H1 (cell line): Measurements from ENCODE around the gene OPCML. TPM values are rescaled to one million over a fixed set of nuclear protein-coding genes. Genes with fewer than 3 reads are reported as not detected.

Source experiments
- CTCF ChIA-PET: fragments of 300-600 bp; sonication (Branson Sonifier 250); formaldehyde crosslinking; loops from one replicate; lab custom pipeline; 2021; ENCODE audit not compliant: partially characterized antibody; lab: Charles Lee
- POLR2A ChIA-PET: fragments of 300-600 bp; sonication (Branson Sonifier 250); formaldehyde crosslinking; loops from one replicate; lab custom pipeline; 2021; ENCODE audit warnings: inconsistent platforms; ENCODE audit not compliant: partially characterized antibody; lab: Charles Lee
- DNase-seq, 2 experiments: peaks; one replicate each; pipeline versions ENCODE4 v3.0.0 to v3.0.0-alpha.2; 2010 to 2022; ENCODE audit warnings: low spot score in 2 of 2, low read depth in 1 of 2, mixed read lengths in 1 of 2
- FAIRE-seq: peaks from 2 replicates; lab custom pipeline; 2011; peaks lifted over from hg19 to GRCh38; lab: Jason Lieb, UNC
- H2AFZ ChIP-seq: 2 replicates; pipeline ENCODE4 v1.8.1; 2012; ENCODE audit warnings: low read length, inconsistent platforms
- H2AK5ac ChIP-seq: 2 replicates; pipeline ENCODE4 v1.6.1; 2013; ENCODE audit warnings: low read depth, low read length
- H2BK120ac ChIP-seq: replicated peaks from 2 replicates; pipeline ENCODE3; 2013; ENCODE audit warnings: low read depth, low read length, inconsistent platforms
- H2BK12ac ChIP-seq: 2 replicates; pipeline ENCODE4 v1.6.1; 2013; ENCODE audit warnings: low read depth, low read length
- H2BK15ac ChIP-seq: 2 replicates; pipeline ENCODE4 v1.6.1; 2013; ENCODE audit warnings: low read length
- H2BK20ac ChIP-seq: 2 replicates; pipeline ENCODE4 v1.6.1; 2013; ENCODE audit warnings: low read length
- H2BK5ac ChIP-seq: 2 replicates; pipeline ENCODE4 v1.6.1; 2013; ENCODE audit warnings: low read depth, low read length
- H3K14ac ChIP-seq: 2 replicates; pipeline ENCODE4 v1.6.1; 2013; ENCODE audit warnings: inconsistent platforms; ENCODE audit not compliant: insufficient read length
- H3K18ac ChIP-seq: 2 replicates; pipeline ENCODE4 v1.6.1; 2013; ENCODE audit warnings: low read length; ENCODE audit errors: extremely low read depth
- H3K23ac ChIP-seq: 2 replicates; pipeline ENCODE4 v1.6.1; 2013; ENCODE audit warnings: inconsistent platforms; ENCODE audit not compliant: insufficient read length
- H3K23me2 ChIP-seq: 2 replicates; pipeline ENCODE4 v1.6.1; 2013; ENCODE audit warnings: low read depth, low read length
- H3K27ac ChIP-seq: 2 replicates; pipeline ENCODE4 v1.6.1; 2011; ENCODE audit warnings: low read depth, low read length, inconsistent platforms
- H3K27me3 ChIP-seq, 4 experiments: replicated peaks in 1 of 4; 1 replicate in 1 of 4; 2 replicates in 3 of 4; pipeline versions ENCODE4 v1.6.1 to v1.8.1; 2011 to 2013; ENCODE audit warnings: low read length in 3 of 4, mild to moderate bottlenecking in 3 of 4, inconsistent platforms in 2 of 4, mixed read lengths in 2 of 4, moderate library complexity in 1 of 4; ENCODE audit not compliant: control insufficient read depth in 3 of 4, insufficient read depth in 3 of 4; ENCODE audit errors: extremely low read depth in 1 of 4
- H3K36me3 ChIP-seq, 4 experiments: 2 replicates each; pipeline versions ENCODE4 v1.6.1 to v1.8.1; 2011 to 2013; ENCODE audit warnings: mild to moderate bottlenecking in 4 of 4, low read length in 3 of 4, moderate library complexity in 2 of 4, control low read depth in 1 of 4, inconsistent platforms in 1 of 4; ENCODE audit not compliant: insufficient read depth in 4 of 4, control insufficient read depth in 2 of 4
- H3K4ac ChIP-seq: replicated peaks from 2 replicates; pipeline ENCODE3; 2013; ENCODE audit warnings: low read length, low read depth, mixed read lengths, inconsistent platforms; ENCODE audit not compliant: insufficient read length
- H3K4me1 ChIP-seq, 4 experiments: replicated peaks in 1 of 4; 1 replicate in 1 of 4; 2 replicates in 3 of 4; pipeline versions ENCODE4 v1.6.1 to v1.8.1; 2011 to 2013; ENCODE audit warnings: low read length in 3 of 4, inconsistent platforms in 2 of 4, mixed read lengths in 1 of 4; ENCODE audit not compliant: insufficient read depth in 4 of 4, control insufficient read depth in 3 of 4
- H3K4me2 ChIP-seq, 2 experiments: 2 replicates each; pipeline versions ENCODE4 v1.6.1 to v1.8.1; 2011 to 2013; ENCODE audit warnings: low read depth in 2 of 2, low read length in 2 of 2, control low read depth in 1 of 2, inconsistent platforms in 1 of 2, mild to moderate bottlenecking in 1 of 2; ENCODE audit not compliant: insufficient read depth in 1 of 2
- H3K4me3 ChIP-seq, 4 experiments: fragments of 200-600, 300-600 bp in 1 of 4; sonication (generic), shearing (Covaris generic), sonication (Bioruptor Twin) in 1 of 4; 2 replicates each; pipeline versions ENCODE4 v1.5.1 to v1.8.1; 2011 to 2016; ENCODE audit warnings: low read length in 4 of 4, low read depth in 3 of 4, control low read depth in 2 of 4, inconsistent platforms in 2 of 4, mild to moderate bottlenecking in 2 of 4, mixed read lengths in 1 of 4, moderate library complexity in 1 of 4; ENCODE audit not compliant: insufficient read depth in 2 of 4; ENCODE audit errors: extremely low read depth in 1 of 4
- H3K56ac ChIP-seq: replicated peaks from 2 replicates; pipeline ENCODE3; 2013; ENCODE audit warnings: low read depth, mild to moderate bottlenecking, mixed read lengths, low read length, inconsistent platforms; ENCODE audit not compliant: insufficient read length
- H3K79me1 ChIP-seq: 2 replicates; pipeline ENCODE4 v1.6.1; 2013; ENCODE audit warnings: low read depth, low read length, control low read depth
- H3K79me2 ChIP-seq, 2 experiments: 2 replicates each; pipeline versions ENCODE4 v1.6.1 to v1.8.1; 2012 to 2013; ENCODE audit warnings: low read length in 2 of 2, mild to moderate bottlenecking in 2 of 2, inconsistent platforms in 1 of 2; ENCODE audit not compliant: insufficient read depth in 2 of 2, control insufficient read depth in 1 of 2
- H3K9ac ChIP-seq, 4 experiments: replicated peaks in 1 of 4; 1 replicate in 1 of 4; 2 replicates in 3 of 4; pipeline versions ENCODE4 v1.6.1 to v1.8.1; 2011 to 2013; ENCODE audit warnings: low read depth in 3 of 4, low read length in 3 of 4, control low read depth in 2 of 4, mild to moderate bottlenecking in 2 of 4, moderate library complexity in 2 of 4, inconsistent platforms in 1 of 4; ENCODE audit errors: extremely low read depth in 1 of 4
- H3K9me3 ChIP-seq, 2 experiments: 2 replicates each; pipeline versions ENCODE4 v1.6.1 to v1.8.1; 2012 to 2013; ENCODE audit warnings: mild to moderate bottlenecking in 2 of 2, moderate library complexity in 2 of 2, control low read depth in 1 of 2, inconsistent platforms in 1 of 2, low read depth in 1 of 2, low read length in 1 of 2, mixed read lengths in 1 of 2; ENCODE audit not compliant: insufficient read depth in 2 of 2
- H4K20me1 ChIP-seq, 2 experiments: replicated peaks in 1 of 2; 2 replicates each; pipeline versions ENCODE3 to v1.8.1; 2011 to 2013; ENCODE audit warnings: inconsistent platforms in 2 of 2, low read length in 2 of 2, mild to moderate bottlenecking in 1 of 2; ENCODE audit not compliant: insufficient read depth in 2 of 2, control insufficient read depth in 1 of 2
- H4K5ac ChIP-seq: 2 replicates; pipeline ENCODE4 v1.6.1; 2013; ENCODE audit warnings: low read length, low read depth, mixed read lengths, inconsistent platforms; ENCODE audit not compliant: insufficient read length
- H4K8ac ChIP-seq: 2 replicates; pipeline ENCODE4 v1.8.0; 2013; ENCODE audit warnings: mild to moderate bottlenecking, moderate library complexity, low read length, inconsistent platforms; ENCODE audit not compliant: insufficient read depth; ENCODE audit errors: extremely low read depth
- H4K91ac ChIP-seq: replicated peaks from 2 replicates; pipeline ENCODE3; 2013; ENCODE audit warnings: low read length, mixed read lengths, inconsistent platforms; ENCODE audit not compliant: insufficient read length
- CBX5 ChIP-seq: fragments of 300-800, 300-1000 bp; sonication (generic); IDR thresholded peaks from 2 replicates; pipeline ENCODE4 v1.7.1; 2016; ENCODE audit warnings: antibody characterized with exemption, low read length, low read depth
- CBX8 ChIP-seq: fragments of 300-800, 300-1000 bp; sonication (generic); IDR thresholded peaks from 2 replicates; pipeline ENCODE4 v1.7.1; 2016; ENCODE audit warnings: low read depth, low read length, borderline replicate concordance
- JUND ChIP-seq: IDR thresholded peaks from 2 replicates; pipeline ENCODE4 v1.6.1; 2011; ENCODE audit warnings: mild to moderate bottlenecking, improper control_type of control experiment, low read length
- SAP30 ChIP-seq: fragments of 300-600 bp; sonication (generic); IDR thresholded peaks from 2 replicates; pipeline ENCODE4 v1.7.1; 2012; ENCODE audit warnings: low read length, moderate library complexity, mild to moderate bottlenecking, inconsistent platforms; ENCODE audit not compliant: insufficient read depth, insufficient replicate concordance
- WGBS, 2 experiments: shearing (Covaris generic) in 1 of 2; methylation state at CpG; one replicate each; pipeline versions ENCODE4 v1.1.6 to v1.1.7; 2013 to 2015; ENCODE audit warnings: low lambda C conversion rate in 2 of 2, mixed read lengths in 2 of 2, inconsistent platforms in 1 of 2, low coverage in 1 of 2, missing lambda C conversion rate in 1 of 2; ENCODE audit not compliant: insufficient replicate concordance in 2 of 2, insufficient coverage in 1 of 2, insufficient read length in 1 of 2; ENCODE audit errors: extremely low coverage in 1 of 2, missing lambda C conversion rate in 1 of 2; 5-methylcytosine and 5-hydroxymethylcytosine counted together
- polyA plus RNA-seq, 7 experiments: library from polyadenylated mRNA; depleted of rRNA in 3 of 7; stranded (reverse) in 5 of 7; unstranded in 2 of 7; fragments of >200 nt in 5 of 7; fragments of 200-250 nt in 2 of 7; gene quantifications; 1 replicate in 5 of 7; 2 replicates in 1 of 7; 4 replicates in 1 of 7; pipeline versions ENCODE4 v1.2.1 to v1.2.3, GENCODE V29; 2011 to 2013; ENCODE audit warnings: missing spikeins in 2 of 7, mixed read lengths in 2 of 7
- total RNA-seq: library from RNA; stranded (reverse); fragmentation: NEBNext Ultra II Directional; extraction: Animal tissue kit (Norgen Biotek cat#: 25700); gene quantifications from 2 replicates; pipeline ENCODE4 v1.2.1, GENCODE V29; 2021

The OPCML gene
- total and polyA plus RNA-seq, 2 of the 8 experiments (the other 6 are each of a cell fraction or from before 2014, with no cell fraction given), result 2.3 to 3.1 TPM

GRCh38 chr11:133547808-133548494 is 15.7 kb upstream of the OPCML start:
- Histone ChIP-seq H3K4ac (no peak overlapping the region), H3K4me2 (no peak overlapping the region), H3K23ac (no peak overlapping the region), H3K4me3 (no peak overlapping the region), H2BK20ac (no peak overlapping the region), H2BK12ac (no peak overlapping the region), H2BK120ac (no peak overlapping the region), H3K36me3 (no peaks in the 10 kb centered on the region), H4K8ac (no peak overlapping the region), H4K91ac (peak overlapping the region; percentile 9), H3K79me2 (no peaks in the 10 kb centered on the region), H3K14ac (no peak overlapping the region)
- POLR2A ChIA-PET, result no interaction called here
- no peak for FAIRE-seq
- 85% methylated on average over 12 of the region's 12 CpGs; no CpG with 5 or more reads in 1 of the 2 experiments for WGBS, 2 experiments
- TF ChIP-seq SAP30, result no peak
- TF ChIP-seq CBX5, result no peak
- no peak for TF ChIP-seq JUND
- no peak for TF ChIP-seq CBX8
- TF ChIP-seq, all 59 proteins: peak for 0
- Histone ChIP-seq H4K20me1 (no peaks in the 10 kb centered on the region), H2BK5ac (no peak overlapping the region), H3K79me1 (no peaks in the 10 kb centered on the region), H2AFZ (peak overlapping the region; percentile 63; the same call in 1 of the 2 replicates), H3K4me1 (peaks cover 0 to 5% (median 3%) of the 10 kb centered on the region in 4 experiments; a peak in 5 of 7 replicates), H3K18ac (no peak overlapping the region), H3K9ac (no peak overlapping the region), H2AK5ac (no peak overlapping the region; the same call in 1 of the 2 replicates), H3K27ac (no peak overlapping the region), H3K27me3 (no peaks in the 10 kb centered on the region), H4K5ac (no peak overlapping the region), H3K56ac (no peak overlapping the region), H3K9me3 (no peaks in the 10 kb centered on the region), H2BK15ac (peak overlapping the region; percentile 54; the same call in 1 of the 2 replicates), H3K23me2 (peaks cover 3% of the 10 kb centered on the region; the same call in 1 of the 2 replicates)
- DNase-seq, result no peak
- CTCF ChIA-PET, result interaction anchor here (0.5 to 0.7 kb wide), 2 partner anchors 28 to 502 kb away, joined by 3 read pairs; no protein-coding TSS in a partner anchor
